Activated CD8-positive, alpha-beta T cell treated with anti-CD3 and anti-CD28 coated beads for 36 hours (primary cell): Measurements from ENCODE around the gene SCLY. TPM values are rescaled to one million over a fixed set of nuclear protein-coding genes. Genes with fewer than 3 reads are reported as not detected.

Source experiments
- ATAC-seq: fragments of 200-7000 bp; cut with Tn5 transposase; one replicate; pipeline ENCODE4 v1.10.0; 2021; ENCODE audit warnings: mild to moderate bottlenecking, moderate library complexity
- CTCF ChIA-PET: fragments of 350-600 bp; sonication (Branson Sonifier 250); formaldehyde crosslinking; loops from one replicate; lab custom pipeline; 2021; ENCODE audit warnings: antibody characterized with exemption; lab: Charles Lee
- POLR2A ChIA-PET: fragments of 350-600 bp; sonication (Branson Sonifier 250); formaldehyde crosslinking; loops from one replicate; lab custom pipeline; 2021; ENCODE audit warnings: antibody characterized with exemption; lab: Charles Lee
- DNase-seq: peaks from one replicate; pipeline ENCODE4 v3.0.0-alpha.2; 2020
- H3K27ac Mint-ChIP-seq: one replicate; pipeline ENCODE4 v1.8.0; 2021; ENCODE audit warnings: mild to moderate bottlenecking, mixed read lengths
- H3K27me3 Mint-ChIP-seq: one replicate; pipeline ENCODE4 v1.8.0; 2021; ENCODE audit warnings: mixed read lengths
- H3K36me3 Mint-ChIP-seq: one replicate; pipeline ENCODE4 v1.8.0; 2021; ENCODE audit warnings: low read depth, mixed read lengths
- H3K4me1 Mint-ChIP-seq: one replicate; pipeline ENCODE4 v1.8.0; 2021; ENCODE audit warnings: low read depth, mixed read lengths
- H3K4me3 Mint-ChIP-seq: one replicate; pipeline ENCODE4 v1.8.0; 2021; ENCODE audit warnings: mild to moderate bottlenecking, moderate library complexity, mixed read lengths
- H3K9me3 Mint-ChIP-seq: one replicate; pipeline ENCODE4 v1.8.0; 2021; ENCODE audit warnings: mixed read lengths
- intact Hi-C: fragments of 100-400 bp; cut with micrococcal nuclease; formaldehyde crosslinking; loops from one replicate; pipeline ENCODE4 v1.10.0; 2022
- total RNA-seq, 2 experiments: library from RNA; stranded (reverse); gene quantifications; one replicate each; pipeline ENCODE4 v1.2.3, GENCODE V29; 2021
- TF ChIP-seq, protein P1 (sequence below): fragments of 200-600 bp; IDR thresholded peaks from one replicate; pipeline ENCODE4 v1.8.0; 2022; ENCODE audit warnings: antibody characterized with exemption, mild to moderate bottlenecking

Gene SCLY
- total RNA-seq, 2 experiments from 2014 or later, result 77.9 to 93.2 TPM

DNA sequence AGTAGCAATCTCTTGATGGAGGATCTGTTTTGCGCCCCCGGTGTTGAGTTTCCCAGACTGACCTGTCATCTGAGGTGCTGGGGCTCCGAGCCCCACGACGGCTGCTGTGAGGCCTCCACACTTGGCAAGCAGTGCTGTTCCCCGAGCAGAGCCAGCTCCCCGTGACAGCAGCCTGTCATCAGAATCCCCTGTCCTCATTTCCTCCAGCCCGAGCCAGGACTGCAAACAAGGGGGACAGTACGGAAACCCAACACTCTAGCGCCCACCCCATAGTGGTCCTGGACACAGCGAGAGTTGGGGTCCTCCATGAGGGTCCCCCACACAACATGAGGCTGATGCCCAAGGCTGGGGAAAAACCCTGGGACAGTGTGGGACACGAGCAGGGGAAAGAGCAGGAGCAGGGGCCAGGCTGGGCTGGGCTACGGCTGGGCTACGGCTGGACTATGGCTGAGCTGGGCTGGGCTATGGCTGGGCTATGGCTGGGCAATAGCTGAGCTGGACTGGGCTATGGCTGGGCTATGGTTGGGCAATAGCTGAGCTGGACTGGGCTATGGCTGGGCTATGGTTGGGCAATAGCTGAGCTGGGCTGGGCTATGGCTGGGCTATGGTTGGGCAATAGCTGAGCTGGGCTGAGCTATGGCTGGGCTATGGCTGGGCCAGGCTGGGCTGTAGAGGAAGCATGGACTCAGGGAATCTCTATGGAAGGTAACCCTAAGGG, 76.2 kb downstream of the SCLY start:
- POLR2A ChIA-PET, result no interaction called here

DNA sequence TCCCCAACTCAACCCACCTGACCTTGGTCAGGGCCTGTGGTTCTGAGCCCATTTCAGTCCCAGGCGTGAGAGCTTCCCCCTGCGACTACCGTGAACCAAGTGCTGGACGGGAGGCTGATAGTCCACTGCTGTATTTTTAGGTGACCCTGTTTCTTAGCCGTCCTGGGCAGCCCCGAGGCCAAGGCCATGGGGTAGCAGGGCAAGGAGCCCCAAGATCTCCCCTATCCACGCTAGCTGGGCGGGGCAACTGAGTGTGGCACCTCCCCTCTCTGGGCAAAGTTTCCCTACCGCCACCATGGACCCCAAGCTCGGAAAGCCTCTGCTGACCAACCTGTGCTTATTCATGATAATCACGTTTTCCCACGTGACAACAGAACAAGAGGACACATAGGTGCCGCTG, 77.1 kb downstream of the SCLY start:
- CTCF ChIA-PET, result no interaction called here
- no peak for DNase-seq
- no peaks in the 10 kb centered on the region for H3K27me3 Mint-ChIP-seq
- ATAC-seq, result no peak
- H3K4me1 Mint-ChIP-seq, result peaks cover 6% of the 10 kb centered on the region
- POLR2A ChIA-PET, result no interaction called here
- TF ChIP-seq, protein P1, sequence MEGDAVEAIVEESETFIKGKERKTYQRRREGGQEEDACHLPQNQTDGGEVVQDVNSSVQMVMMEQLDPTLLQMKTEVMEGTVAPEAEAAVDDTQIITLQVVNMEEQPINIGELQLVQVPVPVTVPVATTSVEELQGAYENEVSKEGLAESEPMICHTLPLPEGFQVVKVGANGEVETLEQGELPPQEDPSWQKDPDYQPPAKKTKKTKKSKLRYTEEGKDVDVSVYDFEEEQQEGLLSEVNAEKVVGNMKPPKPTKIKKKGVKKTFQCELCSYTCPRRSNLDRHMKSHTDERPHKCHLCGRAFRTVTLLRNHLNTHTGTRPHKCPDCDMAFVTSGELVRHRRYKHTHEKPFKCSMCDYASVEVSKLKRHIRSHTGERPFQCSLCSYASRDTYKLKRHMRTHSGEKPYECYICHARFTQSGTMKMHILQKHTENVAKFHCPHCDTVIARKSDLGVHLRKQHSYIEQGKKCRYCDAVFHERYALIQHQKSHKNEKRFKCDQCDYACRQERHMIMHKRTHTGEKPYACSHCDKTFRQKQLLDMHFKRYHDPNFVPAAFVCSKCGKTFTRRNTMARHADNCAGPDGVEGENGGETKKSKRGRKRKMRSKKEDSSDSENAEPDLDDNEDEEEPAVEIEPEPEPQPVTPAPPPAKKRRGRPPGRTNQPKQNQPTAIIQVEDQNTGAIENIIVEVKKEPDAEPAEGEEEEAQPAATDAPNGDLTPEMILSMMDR, result no peak
- H3K9me3 Mint-ChIP-seq, result no peaks in the 10 kb centered on the region
- intact Hi-C loops, result no loop called here
- no peak overlapping the region for H3K4me3 Mint-ChIP-seq
- H3K27ac Mint-ChIP-seq, result no peak overlapping the region
- H3K36me3 Mint-ChIP-seq, result no peaks in the 10 kb centered on the region

More for the DNA sequence above, 76.2 kb downstream of the SCLY start:
- no peaks in the 10 kb centered on the region for H3K36me3 Mint-ChIP-seq
- CTCF ChIA-PET, result no interaction called here
- no peaks in the 10 kb centered on the region for H3K9me3 Mint-ChIP-seq
- intact Hi-C loops, result no loop called here
- peaks cover 6% of the 10 kb centered on the region for H3K4me1 Mint-ChIP-seq
- H3K27ac Mint-ChIP-seq, result no peak overlapping the region
- TF ChIP-seq, protein P1, result no peak
- DNase-seq (no peak), ATAC-seq (no peak)
- no peak overlapping the region for H3K4me3 Mint-ChIP-seq
- H3K27me3 Mint-ChIP-seq, result no peaks in the 10 kb centered on the region

- no peak for DNase-seq
- Mint-ChIP-seq H3K4me3 (no peak within 1 kb of the TSS), H3K36me3 (no peaks in the 10 kb centered on the region), H3K9me3 (no peaks in the 10 kb centered on the region), H3K4me1 (peaks cover 7% of the 10 kb centered on the region), H3K27me3 (no peaks in the 10 kb centered on the region), H3K27ac (no peak within 1 kb of the TSS)
- intact Hi-C loops, result no loop called here
- TF ChIP-seq, protein P1, result no peak
- CTCF ChIA-PET, result interaction anchor here (1.0 to 1.7 kb wide), 4 partner anchors 14 to 212 kb away, joined by 3 to 11 read pairs (median 5); no protein-coding TSS in a partner anchor
- no peak for ATAC-seq
- POLR2A ChIA-PET, result interaction anchor here (0.6 kb wide), 1 partner anchor 255 kb away, joined by 3 read pairs; no protein-coding TSS in a partner anchor
Observed at GRCh38 chr2:238138331-238139195, 77.8 kb downstream of the SCLY start, which contains the start of gene KLHL30. Gene KLHL30, plus strand, starts transcription at chr2:238138668. Its CDS starts 2,087 bp downstream, at chr2:238140755.

GRCh38 chr2:238139196-238140039, 78.6 kb downstream of the SCLY start:
- no peaks in the 10 kb centered on the region for H3K9me3 Mint-ChIP-seq
- ATAC-seq (peak; percentile 57), DNase-seq (peak; percentile 39)
- no peaks in the 10 kb centered on the region for H3K36me3 Mint-ChIP-seq
- intact Hi-C loops, result no loop called here
- TF ChIP-seq, protein P1, result peak; percentile 71
- ChIA-PET CTCF (interaction anchor here (1.0 to 1.7 kb wide), 5 partner anchors 13 to 212 kb away, joined by 3 to 11 read pairs (median 4); no protein-coding TSS in a partner anchor), POLR2A (interaction anchor here (0.6 kb wide), 1 partner anchor 256 kb away, joined by 3 read pairs; no protein-coding TSS in a partner anchor)
- no peak overlapping the region for H3K27ac Mint-ChIP-seq
- no peaks in the 10 kb centered on the region for H3K27me3 Mint-ChIP-seq
- no peak overlapping the region for H3K4me3 Mint-ChIP-seq
- peaks cover 11% of the 10 kb centered on the region for H3K4me1 Mint-ChIP-seq
